HG02938 (cell line): ENCODE measurements around the gene WDR17.

ENCODE experiments used
- ATAC-seq: cut with Tn5 transposase; IDR thresholded peaks from one replicate; pipeline ENCODE4 v1.9.1; 2021; ENCODE audit warnings: mild to moderate bottlenecking, moderate library complexity; ENCODE audit not compliant: unreplicated experiment

WDR17 gene

DNA sequence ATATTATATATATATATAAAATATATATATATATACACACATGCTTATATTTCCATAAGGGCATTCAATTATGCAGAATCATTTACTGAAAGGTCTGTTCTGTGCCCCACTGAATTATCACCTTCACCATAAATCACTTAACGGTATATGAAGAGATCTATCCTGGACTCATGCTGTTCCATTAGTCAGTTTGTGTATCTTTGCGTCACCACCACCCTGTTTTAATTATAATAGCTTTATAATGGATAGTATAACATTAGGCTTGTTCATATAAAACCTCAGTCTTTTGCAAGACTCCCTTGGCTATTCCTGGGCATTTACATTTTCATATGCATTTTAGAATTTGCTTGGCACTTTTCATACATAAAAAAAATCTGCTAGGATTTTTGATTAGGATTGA is 19.1 kb downstream of the WDR17 start:
- ATAC-seq, result no peak

DNA sequence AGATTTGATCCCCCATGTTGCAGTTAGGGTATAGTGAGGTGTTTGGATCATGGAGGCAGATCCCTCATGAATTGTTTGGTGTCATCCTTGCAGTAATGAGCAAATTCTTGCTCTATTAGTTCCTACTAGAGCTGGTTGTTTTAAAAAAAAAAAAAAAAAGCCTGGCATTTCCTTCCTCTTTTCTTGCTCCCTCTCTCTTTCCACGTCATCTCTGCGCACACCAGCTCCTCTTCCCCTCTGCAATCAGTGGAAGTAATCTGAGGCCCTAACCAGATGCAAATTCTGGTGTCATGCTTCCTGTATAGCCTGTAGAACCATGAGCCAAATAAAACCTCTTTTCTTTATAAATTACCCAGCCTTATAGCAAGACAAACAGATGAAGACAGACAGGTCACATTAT is 24.5 kb downstream of the WDR17 start:
- no peak for ATAC-seq

DNA sequence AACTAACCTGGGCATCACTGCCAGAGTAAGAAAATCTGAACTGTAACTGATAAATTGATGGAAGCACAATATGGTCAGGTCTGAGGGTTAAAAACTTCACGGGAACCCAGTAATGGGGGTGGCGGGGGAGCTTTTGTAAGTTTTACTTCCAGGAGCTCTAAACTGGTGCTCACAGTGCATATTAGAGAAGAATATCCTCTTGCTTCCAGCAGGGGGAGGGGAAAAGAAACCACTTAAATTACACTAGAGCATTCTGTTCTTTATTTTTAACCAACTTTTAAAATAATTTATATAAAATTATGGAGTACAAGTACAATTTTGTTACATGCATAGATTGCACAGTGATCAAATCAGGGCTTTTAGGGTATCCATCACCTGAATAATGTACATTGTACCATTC is 33.7 kb downstream of the WDR17 start:
- ATAC-seq, result no peak

DNA sequence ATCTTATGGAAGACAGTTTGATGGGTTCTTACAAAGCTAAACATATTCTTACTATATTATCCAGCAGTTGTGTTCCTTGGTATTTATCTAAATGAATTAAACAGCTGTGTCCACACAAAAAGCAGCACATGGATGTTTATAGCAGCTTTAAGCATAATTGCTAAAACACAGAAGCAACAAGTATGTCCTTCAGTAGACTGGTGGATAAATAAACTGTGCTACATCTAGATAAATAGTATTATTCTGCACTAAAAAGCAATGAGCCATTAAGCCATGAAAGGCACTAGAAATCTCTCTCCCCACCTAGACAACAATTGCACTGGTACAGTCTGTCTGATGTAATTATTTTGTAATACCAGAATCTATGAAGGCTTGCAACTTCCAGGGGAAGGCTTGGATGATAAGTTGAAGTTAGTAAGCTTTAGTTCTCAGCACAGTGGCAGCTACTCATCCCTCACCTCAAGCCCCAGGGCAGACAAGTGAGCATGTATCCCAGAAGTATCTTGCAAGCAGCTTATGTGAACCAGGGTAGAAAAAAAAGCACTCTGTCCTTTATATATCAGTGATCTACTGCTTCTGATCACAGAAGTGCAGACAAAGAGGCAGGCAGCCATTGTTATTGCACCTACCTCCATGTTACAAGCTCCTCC is 36.9 kb downstream of the WDR17 start:
- no peak for ATAC-seq

DNA sequence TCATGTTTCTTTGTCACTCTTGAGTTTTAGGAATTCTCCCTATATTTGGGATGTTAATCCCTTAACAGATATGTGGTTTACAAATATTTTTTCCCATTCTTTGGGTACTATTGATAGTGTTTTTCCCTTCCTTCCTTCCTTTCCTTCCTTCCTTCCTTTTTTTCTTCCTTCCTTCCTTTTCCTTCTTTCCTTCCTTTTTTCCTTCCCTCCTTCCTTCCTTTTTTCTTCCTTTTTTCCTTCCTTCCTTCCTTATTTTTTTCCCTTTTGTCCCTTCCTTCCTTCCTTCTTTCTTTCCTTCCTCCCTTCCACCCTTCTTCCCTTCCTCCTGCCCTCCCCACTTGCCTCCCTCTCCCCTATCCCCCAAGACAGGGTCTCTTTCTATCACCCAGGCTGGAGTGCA is 42.1 kb downstream of the WDR17 start:
- ATAC-seq, result no peak

DNA sequence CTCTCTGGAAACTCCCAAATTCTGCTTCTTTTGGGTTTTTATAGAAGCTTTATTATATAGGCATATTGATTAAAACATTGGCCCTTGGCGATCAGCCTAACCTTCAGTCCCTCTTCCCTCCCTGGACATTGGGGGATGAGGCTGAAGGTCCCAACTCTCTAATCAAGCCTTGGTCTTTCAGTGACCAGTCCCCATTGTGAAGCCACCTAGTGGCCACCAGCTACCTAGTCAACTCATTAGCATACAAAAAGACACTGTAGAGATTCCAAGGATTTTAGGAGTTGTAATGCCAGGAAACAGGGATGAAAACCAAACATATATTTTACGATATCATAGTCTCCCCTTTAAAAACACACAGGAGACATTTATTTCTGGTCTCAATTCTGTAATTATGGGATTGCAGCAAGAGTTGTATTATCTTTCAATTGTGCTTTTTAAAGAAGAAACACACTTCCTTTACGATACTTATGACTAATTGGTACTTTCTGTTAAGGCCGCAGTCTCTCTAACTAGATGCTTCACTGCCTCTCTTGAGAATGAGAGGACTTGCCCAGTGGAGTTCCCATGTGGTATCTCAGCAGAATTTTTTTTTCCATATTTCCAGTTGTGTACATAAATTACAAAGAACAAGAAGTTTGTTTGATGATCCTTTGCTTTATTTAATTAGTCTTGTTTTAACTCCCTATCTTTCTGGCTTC is 58.2 kb downstream of the WDR17 start:
- peak; percentile 100 for ATAC-seq

DNA sequence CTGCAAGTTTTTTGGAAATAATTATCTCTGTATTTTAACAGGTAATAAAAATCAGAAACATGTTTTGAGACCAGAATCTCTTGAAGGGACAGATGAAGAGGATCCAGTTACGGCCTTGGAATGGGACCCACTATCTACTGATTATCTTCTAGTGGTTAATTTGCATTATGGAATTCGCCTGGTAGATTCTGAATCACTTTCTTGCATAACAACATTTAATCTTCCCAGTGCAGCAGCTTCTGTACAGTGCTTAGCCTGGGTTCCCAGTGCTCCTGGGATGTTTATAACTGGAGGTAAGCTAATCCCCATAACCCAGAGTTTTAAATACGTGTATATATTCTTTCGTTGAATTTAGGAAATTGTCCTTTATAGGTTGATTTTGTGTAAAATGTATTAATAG is 59.4 kb downstream of the WDR17 start:
- no peak for ATAC-seq

DNA sequence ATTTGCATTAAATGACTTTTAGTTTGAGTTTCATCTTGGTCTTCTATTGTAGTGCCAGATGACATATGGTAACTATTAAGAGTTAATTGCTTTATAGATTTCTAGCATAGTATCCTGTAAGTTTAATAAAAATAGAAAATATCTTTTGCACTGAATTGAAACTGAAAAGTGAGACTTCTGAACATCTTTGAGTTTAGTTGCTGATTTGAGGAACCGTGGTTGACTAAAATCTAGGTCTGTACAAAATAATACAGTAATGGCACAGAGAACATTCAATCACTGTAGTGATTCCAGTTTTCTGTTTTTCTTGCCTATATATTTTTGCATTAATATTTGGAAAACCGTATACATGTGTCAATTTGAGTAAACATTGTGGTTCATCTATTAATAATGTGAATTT is 69.0 kb downstream of the WDR17 start:
- ATAC-seq, result no peak

DNA sequence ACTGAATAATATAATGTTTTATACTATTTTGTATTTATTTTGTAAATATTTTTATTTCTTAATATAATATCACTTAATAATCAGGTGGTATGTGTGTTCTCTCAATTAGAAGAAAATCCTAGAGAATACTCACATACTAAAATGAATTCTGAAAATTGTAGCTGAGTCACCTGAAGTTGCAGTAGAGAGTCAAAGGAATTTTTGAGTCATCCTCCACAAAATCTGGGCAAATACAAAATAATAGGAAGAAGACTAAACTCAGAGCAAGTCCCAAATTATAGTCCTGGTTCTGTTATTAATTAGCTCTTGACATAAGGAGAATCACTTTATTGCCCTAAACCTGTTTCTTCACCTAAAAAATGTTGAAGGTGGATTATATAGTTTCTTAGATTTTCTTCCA is 72.0 kb downstream of the WDR17 start:
- no peak for ATAC-seq

DNA sequence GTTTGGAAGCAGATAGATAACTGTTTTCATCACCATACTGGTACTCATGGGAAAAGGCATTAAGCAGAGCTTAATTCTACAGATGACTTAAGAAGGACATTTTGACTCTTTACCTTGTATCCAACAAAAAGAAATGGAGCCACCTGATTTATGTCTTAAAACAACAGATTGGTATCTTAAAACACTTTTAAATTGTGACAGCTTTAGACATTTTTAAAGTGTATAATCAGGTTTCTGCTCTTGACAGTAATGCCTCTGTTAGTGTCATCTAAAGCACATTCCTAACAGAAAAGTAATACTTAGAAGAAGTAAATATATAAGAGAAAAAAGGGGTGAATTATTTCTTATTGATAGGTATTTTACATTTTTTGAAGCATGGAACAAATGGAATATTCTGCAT is 73.9 kb downstream of the WDR17 start:
- no peak for ATAC-seq

DNA sequence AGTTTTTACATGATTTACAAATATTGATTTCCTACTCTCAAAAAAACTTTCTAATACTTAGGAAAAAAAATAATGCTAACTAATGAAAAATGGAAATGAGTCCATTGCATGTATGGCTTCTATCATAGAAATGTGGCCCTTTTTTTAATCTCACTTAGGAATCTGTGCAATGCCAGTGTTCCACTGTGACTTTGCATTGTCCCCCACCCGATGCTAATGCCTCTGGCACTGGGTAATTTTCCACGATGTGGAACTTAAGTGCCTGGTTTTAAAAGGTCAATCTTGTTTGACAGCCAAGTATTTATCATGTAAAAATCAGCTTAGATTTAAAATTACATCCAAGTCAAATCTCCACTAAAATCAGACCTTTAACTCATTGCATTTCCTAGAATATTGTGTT is 76.6 kb downstream of the WDR17 start:
- no peak for ATAC-seq

DNA sequence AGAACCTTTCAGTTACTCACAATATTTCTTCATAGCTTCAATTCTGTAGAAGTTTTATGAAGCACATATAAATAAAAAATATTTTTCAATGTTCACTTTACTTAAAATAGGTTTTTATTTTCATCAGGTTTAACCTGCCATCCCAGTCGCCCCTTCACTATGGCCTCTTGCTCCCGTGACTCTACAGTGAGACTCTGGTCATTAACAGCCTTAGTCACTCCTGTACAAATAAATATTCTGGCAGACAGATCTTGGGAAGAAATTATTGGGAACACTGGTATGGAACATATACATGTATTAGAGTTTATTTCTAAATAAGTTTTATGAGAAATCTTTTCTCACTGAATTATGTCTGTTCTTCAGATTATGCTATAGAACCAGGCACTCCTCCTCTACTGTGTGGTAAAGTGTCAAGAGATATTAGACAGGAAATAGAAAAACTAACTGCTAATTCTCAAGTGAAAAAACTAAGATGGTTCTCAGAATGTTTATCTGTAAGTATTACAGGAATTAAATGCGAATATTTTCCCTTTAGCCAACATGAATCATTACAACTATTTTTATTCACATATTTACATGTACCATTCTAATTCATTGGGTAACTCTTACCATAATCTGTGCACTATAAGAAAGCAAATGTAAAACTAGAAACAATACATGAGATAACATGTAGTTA is 84.2 kb downstream of the WDR17 start:
- no peak for ATAC-seq

DNA sequence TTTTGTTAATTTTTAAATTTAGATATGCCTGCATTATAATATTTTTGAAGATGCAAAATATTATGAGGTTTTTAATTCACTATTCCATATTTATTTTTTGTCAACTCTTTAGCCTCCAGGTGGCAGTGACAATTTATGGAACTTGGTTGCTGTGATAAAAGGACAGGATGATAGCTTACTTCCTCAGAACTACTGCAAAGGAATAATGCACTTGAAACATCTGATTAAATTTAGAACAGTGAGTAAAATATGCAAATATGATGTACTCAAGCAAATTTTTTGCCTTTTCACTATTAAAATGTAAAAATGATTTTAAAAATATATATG is 84.7 kb downstream of the WDR17 start:
- no peak for ATAC-seq

DNA sequence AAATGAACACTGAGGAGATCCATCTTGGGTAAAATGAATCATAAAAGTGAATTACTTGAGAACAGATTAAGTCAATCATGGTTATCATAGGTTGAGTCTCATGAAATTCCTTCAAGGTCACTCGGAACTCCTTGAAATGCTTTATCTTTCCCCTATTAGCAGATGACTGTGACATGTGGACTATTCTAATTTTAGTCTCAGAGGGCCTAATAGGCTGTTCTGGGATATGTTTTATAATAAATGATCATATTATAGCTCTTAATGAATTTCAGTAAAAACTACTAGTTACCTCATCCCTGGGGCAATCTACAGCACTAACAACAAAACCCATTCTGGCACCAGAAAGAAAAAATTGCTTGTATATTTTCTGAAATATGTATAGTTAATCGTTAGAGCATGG is 85.1 kb downstream of the WDR17 start:
- no peak for ATAC-seq

DNA sequence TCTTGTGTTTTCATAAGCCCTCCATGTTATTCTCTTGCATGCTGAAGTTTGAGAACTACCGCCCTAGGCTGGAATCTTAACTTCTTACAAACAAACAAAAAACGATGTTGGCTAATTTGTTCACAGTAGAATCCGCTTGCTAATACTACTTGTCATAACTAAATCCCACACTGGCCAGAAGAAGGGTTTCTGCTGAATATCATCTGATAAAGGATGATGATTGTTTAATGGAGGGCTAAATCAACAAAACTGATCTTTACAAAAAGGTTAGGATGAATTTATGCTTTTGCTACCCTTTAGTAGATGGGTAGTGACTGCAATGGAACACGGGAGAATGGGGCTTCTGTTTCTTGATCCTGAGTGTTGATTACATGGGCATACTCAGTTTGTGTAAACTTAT is 87.5 kb downstream of the WDR17 start:
- ATAC-seq, result no peak

DNA sequence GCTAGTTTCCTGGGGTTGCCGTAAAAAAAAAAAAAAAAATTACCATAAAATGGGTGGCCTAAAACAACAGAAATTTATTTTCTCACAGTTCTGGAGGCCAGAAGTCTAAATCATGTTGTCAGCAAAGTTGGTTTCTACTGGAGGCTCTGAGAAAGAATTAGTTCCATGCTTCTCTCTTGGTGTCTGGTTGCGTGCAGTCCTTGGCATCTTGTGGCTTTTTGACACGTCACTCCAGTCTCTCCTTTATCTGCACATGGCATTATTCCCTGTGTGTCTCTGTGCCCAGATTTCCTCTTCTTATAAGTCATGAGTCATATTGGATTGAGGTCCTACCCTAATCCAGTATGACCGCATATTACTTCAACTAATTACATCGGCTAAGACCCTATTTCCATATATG is 91.0 kb downstream of the WDR17 start:
- no peak for ATAC-seq

DNA sequence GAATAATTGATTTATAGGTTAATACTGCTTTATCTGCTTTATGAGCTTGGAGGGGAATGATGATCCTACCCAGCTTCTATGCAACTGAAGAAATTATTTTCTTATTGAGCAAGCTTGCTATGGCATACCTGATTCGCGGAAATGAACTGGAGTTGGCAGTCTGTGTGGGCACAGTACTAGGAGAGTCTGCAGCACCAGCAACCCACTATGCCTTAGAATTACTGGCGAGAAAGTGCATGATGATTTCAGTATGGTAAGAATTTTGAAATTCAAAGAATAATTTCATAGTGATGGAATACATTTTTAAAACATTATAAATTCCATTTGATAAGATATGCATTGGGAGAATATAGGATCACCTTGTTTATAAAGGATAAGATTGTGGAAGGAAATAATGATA is 97.4 kb downstream of the WDR17 start:
- no peak for ATAC-seq

DNA sequence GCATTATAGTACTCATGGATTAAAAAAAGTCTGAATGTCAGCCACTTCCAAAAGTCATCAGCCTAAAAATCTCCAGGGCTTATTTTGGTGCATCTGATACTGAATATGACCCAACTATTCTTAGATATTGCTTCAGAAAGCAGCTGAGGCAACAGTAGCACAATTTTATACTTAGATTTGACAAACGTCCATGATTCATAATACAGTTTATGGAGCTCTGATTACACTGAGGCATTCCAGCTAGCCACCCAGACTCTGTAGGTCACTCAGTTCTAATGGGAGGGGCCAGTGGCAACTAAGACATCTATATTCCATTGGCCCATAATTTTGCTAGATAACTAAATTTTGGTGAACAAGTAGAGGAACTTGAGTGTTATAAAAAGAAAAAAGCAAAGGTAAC is 119.4 kb downstream of the WDR17 start:
- ATAC-seq, result no peak

DNA sequence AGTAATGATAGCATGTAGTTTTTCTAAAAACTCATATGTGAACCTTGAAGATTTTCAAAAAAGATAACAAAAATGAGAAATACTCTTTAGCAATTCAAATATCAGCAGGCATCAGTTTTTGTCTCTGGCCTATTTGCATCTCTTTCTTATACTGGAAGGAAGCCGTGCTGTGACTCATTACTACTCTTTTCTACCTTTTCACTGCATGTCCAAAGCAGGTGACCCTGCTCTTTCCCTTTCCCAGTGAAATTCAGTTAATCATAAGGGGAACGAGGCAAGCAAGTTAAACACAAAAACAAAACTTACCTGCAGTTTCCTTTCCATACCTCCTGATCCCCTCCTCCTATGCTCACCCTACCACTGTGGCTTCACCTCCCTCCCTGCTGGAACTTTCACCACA is 120.4 kb downstream of the WDR17 start:
- ATAC-seq, result no peak

DNA sequence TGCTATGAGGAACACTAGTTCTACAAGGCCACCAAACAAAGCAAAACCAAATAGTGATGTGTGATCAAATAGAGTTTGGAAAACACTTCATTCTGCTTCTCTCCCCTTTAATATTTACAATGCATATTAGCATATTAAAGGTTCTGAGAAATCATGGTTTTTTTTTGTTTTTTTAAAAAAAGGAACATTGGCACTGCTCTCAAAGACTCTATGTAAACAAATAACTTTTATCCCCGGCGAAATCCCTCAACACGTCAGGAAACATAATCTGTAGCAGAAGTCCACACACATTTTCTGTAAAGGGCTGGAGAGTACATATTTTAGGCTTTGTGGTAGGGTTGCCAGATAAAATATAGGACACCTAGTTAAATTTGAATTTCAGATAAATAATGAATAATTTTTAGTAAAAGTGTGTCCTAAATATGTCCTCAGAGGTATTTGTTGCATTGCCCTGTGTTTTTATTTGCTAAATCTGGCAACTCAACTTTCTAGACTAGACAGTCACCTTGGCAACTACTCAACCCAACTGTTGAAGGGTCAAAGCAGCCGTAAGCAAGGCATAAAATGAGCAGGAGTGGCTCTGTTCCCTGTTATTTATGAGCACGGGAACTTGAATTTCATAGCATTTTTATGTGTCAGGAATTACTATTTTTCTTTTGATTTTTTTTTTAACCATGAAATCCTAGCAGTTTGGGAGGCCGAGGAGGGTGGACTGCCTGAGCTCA is 121.2 kb downstream of the WDR17 start:
- ATAC-seq, result no peak

DNA sequence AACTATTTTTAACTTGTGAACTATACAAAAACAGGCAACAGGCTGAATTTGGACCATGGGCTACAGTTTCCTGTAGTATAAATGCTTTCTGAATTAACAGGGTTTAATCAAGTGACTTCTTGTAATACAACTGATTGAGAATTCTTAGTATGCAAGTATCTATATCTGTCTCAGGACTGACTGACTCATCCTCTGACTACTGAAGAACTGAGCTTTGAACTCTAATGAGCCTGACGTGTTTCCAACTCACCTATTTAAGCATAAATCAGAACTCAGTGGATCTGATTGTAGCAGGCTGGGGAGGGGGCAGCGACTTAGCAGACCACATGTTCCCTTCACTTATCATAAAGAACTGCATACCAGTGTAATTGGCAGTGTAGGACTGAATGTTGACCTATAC is 122.0 kb downstream of the WDR17 start:
- no peak for ATAC-seq

DNA sequence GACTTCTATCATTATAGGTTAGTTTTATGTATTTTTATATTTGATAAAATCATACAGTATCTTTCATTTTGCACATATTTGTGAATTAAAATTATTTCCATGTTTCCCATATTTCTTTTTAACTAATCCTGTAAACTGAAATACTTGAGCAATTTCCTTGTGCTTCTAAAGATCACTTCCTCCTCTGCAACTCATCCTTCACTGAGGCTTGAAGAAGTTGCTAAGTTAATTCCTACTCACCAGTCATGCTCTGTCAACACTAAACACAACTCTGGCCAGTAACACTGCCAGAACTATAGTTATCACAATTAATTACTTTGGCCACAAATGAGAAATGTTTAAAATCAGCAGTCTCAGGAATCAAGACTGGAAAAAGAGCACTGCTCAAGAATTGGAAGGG is 123.0 kb downstream of the WDR17 start:
- ATAC-seq, result no peak
